ENCODE results near the gene GLOD4.

The GLOD4 gene

DNA sequence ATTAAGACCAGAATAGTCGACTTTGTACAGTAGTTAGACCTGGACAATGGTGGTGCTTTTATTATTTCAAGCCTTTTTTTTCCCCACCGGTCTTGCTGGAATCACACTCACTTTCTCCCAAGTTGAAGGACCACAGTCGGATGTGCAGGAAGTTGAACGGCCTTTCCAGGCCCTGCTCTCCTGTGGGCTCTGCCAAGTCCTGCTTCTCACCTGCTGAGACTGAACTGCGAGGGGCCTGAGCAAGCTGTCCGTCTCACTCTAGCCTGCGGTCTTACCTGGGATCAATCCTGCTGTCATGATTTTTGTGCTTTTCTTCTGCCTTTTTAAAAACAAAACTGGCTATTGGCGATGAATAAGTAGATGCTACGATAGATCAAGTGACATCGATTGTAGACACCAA, 48.3 kb downstream of the GLOD4 start:
- no peak for DNase-seq

GRCh38 chr17:732902-733720, 49.0 kb downstream of the GLOD4 start:
- DNase-seq = no peak

GRCh38 chr17:732067-732901, 49.8 kb downstream of the GLOD4 start, which contains the start of gene TLCD3A:
Gene TLCD3A (plus strand): TSS chr17:732596. CDS start chr17:732648, 52 bp downstream.
- DNase-seq = peak; percentile 45

- no peak for DNase-seq
Measured at GRCh38 chr17:731644-732066, 50.4 kb downstream of the GLOD4 start.

GRCh38 chr17:728911-729310, 53.2 kb downstream of the GLOD4 start:
- DNase-seq = no peak

DNA sequence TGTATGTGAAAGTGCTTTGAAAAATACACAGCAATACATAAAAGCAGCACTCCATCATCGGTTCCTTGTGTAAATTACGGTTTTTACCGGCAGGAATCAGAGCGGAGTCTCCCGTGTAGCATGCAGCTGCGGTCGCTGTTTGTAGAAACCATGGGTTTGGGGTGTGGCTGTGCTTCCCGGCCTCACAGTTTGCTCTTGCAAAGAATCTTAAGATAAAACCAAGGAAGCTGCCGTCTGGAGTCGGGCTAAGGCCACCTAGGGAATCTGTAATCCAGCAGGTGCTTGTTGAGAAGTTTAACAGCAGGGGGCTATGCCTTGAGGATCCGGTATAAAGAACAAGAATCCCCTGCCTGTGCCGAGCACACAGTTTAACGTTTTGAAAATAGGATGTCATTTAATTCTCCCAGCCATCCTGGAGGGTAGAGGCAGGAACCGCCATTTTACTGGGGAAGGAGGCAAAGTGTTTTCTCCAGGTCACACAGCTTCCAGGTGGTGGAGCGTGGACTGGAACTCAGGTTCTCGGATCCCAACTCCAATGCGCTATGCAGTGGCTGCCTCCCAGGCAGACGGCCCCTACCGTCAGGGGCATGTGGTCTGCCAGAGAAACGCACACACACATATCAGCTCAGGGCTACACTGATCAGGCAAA, 55.7 kb downstream of the GLOD4 start:
- no peak for DNase-seq

GRCh38 chr17:725746-726145, 56.3 kb downstream of the GLOD4 start:
- no peak for DNase-seq

- DNase-seq = no peak
Measured at GRCh38 chr17:725084-725483, 57.0 kb downstream of the GLOD4 start.

DNA sequence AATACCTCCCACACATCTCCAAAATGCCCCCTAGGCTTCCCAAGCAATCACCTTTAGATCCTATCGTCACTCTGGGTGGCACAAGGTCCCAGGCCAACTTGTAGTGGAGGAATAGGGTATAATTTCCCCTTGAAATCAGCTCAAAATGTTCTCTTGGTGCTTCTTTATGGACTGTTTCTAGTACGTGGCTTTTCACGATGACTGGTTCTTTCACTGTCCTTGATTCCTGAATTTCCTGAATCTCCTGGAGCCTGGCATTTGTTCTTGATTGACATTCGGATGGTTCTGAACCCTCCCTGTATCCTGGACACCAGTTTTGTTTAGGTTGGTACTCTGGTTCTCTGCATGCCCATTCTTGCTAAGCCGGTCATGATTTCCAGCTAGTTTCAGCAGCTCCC, 60.5 kb downstream of the GLOD4 start:
- DNase-seq = no peak

DNA sequence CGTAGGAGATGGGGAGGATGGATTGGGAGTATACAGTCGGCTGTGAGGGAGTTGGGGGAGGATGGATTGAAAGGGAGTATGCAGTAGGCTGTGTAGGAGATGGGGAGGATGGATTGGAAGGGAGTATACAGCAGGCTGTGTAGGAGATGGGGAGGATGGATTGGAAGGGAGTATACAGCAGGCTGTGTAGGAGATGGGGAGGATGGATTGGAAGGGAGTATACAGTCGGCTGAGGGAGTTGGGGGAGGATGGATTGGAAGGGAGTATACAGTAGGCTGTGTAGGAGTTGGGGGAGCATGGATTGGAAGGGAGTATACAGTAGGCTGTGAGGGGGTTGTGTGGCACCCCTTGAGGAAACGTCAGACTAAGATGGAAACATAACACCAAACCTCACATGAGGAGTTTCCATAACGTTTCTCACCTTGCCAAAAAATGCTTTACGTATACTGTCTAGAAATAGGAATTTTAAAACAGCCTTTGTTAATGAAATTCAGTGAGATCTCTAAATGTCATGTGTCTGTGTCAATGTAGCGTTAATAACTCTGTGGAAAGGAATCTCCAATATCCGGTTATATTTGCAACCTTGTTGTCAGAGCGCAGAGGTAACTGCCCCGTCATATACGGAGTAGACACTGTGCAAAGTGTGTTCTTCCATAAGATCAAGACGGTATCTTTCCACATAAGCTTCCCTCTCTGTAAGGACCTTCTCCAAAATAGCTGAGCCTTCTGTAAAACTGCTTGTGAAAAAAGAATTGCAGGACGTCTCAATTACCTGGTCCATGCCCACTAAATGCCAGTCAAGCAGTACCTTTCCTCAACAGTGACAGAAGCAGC, 61.2 kb downstream of the GLOD4 start:
- DNase-seq = no peak

DNA sequence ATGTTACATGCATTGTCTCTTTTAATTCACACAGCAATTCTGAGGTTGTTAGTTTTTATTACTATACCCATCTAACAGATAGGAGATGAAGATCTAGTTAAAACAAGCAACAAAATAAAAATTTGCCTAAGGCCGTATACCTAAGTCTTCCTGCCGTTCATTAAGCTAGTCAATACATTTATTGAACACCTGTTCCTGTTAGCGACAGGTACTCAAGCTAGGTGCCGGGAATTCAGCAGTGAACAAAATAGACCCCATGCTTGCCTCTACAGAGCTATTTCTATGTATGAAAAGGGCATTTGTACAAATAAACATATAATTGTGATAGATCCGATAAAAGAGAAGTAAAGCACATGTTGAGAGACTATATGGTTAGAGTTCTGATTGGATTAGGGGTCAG, 64.0 kb downstream of the GLOD4 start:
- no peak for DNase-seq

All from NCI-H510A (cell line).